Activated naive CD4-positive, alpha-beta T cell treated with Interleukin-2 at 50 U/mL for 16 hours (primary cell): ENCODE results near the gene METTL5.

Source experiments
- DNase-seq: peaks from one replicate; pipeline ENCODE4 v3.0.0-alpha.2; 2020

Gene METTL5

DNA sequence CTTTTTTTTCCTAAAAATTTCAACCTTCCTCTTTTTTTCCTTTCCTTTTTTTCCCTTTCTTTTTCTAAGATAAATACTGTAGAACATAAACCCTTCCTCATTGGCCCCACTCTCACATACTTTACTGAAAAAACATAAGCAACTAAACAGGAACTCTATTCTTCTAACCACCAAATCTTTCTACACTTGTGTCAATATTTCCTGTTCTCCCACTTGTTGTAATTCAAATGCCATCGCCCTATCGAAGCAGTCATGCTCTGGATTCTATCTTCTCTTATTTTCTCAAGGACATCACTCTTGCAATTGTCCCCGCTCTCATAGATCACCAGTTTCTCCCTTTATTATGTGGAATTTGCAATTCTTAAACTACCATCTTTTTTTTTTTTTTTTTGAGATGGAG, 46.3 kb downstream of the METTL5 start:
- DNase-seq, result no peak

DNA sequence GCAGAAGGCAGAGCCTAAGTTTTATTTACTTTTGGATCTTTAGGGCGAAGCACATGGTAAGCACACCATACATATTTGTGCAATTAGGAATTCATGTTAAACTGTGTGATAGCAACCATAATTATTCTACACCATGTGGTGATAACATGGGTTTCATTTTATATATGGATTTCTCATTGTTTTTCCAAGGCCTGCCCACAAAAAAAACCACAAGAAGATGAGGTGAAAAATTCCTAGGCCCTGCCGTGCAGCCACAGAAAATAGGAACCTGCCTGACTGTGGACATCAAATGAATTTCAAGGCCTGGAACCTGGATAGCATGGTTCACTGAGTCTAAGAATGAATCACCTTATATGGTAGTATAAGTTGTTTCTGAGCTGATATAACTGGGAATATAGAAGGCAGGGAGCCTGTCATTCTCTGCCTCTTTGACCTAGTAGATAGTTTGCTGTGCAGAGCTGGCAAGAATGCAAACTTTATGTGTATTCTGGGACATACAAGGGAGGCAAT, 48.4 kb downstream of the METTL5 start:
- no peak for DNase-seq

DNA sequence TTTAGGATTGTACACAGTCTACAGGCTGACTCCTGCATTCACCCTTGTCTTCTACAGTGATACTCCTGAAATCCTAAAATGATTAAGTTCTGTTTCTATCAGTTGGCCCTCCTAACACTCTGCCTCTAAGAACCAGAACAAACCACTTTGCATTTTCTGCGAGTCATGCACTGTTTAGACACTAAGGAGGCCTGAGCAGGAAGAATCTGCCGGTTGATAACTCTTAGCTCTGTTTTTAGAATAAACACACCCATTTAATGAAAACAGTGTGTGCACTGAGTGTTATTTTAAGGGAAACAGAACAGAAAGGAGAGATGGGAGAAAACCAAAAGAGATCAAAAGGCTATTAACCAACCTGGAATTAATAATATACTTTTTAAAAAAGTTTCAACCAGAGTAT, 48.9 kb downstream of the METTL5 start:
- no peak for DNase-seq

GRCh38 chr2:169775354-169775753, 49.4 kb downstream of the METTL5 start:
- DNase-seq, result no peak

GRCh38 chr2:169772651-169773050, 52.1 kb downstream of the METTL5 start:
- DNase-seq, result no peak

DNA sequence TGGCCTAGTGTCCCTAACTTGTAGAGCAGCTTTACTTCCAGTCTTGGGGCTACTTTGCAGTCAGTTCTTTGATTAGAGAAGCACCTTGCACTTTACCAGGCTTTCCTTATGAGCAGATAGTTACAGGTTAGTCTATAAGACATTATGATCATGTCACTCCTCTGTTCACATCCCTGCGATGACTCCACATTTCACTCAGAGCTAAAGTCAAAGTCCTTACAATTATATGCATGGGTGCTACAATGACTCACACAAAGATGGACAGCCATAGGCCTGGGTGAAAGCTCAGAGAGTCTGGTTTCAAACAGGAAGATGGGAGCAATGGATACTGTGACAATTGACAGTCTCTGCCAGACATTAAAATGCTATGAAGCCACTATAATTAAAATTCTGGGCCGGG, 53.1 kb downstream of the METTL5 start:
- no peak for DNase-seq

DNA sequence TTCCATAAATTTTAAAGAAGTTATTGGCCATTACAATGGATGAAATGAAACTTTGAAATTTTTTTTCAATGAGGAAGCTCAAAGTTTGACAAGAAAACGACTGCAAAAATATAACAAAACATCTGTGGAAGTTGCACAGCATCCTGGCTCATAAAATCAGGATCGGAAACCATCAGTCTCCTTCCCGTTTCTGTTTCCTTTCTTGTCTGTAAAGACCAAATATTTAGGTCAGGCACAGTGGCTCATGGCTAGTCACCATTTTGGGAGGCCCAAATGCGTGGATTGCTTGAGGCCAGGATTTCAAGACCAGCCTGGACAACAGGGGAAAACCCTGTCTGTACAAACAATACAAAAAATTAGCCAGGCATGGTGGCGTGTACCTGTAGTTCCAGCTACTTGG, 53.7 kb downstream of the METTL5 start:
- DNase-seq, result no peak

DNA sequence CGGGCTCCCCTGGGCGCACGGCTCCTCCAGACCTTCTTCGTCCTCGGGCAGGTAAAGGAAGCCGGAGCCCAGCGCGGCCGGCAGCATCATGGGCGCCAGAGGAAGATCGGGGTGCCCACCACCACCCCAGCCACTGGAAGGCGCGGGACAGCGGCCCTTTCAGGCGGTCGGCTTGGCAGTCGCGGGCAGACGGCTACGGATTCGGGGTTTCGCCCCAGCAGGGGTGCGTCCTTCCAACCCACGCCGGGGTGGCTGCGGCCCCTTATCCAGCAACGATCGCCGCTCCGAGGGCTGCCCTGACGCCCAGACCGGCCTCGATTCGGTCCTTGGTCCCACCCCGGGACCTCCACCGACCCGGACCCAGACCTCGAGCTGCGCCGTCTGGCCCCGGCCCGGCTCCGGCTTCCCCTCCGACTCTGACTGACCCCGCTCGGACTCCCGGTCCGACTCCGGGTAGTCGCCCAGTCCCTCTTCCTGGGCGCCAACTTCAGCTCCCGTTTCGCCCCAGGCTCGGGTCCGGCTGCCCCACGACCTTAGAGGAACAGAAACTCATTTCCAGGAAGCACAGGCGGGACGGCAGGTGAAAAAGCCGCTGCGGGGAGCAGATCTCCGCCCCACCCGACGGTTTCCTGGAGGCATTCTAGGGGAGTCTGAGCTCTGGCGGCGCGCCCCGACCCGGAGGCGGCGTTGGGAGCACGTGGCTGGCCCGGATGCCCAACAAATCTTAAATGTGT, 56.3 kb downstream of the METTL5 start:
- DNase-seq, result peak; percentile 36

- DNase-seq, result peak; percentile 56
These were observed 57.3 kb downstream of the METTL5 start for GRCh38 chr2:169767243-169767888.

DNA sequence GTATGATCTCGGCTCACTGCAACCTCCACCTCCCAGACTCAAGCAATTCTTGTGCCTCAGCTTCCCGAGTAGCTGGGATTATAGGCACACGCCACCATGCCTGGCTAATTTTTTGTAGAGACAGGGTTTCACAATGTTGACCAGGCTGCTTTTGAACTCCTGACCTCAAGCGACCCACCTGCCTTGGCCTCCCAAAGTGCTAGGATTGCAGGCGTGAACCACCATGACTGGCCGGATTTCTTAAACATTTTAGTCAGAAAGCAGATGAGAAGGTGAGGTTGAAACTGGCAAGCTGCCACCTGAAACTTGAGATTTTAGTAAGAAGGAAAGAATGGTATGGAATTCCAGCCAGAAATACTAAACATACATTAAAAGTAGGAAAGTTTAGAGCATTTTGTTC, 59.2 kb downstream of the METTL5 start:
- no peak for DNase-seq

DNA sequence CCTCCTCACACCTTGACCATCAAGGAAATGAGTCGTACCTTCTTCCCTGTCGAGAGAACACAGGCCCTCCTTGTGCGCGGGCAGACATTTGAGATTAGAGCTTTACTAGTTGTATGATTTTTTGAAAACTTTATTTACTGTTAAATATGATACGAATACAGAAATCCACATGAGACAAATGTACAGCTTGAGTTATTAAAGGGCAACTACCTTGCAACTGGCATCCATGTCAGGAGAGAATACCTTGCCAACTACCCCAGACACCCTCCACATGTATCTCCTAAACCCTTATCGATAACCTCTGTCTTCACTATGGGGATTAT, 62.8 kb downstream of the METTL5 start:
- DNase-seq, result no peak
